HG03378 (cell line): ENCODE results near the gene NR3C2.

Experiments used
- ATAC-seq: cut with Tn5 transposase; IDR thresholded peaks from one replicate; pipeline ENCODE4 v1.9.1; 2021; ENCODE audit warnings: mild to moderate bottlenecking, moderate library complexity; ENCODE audit not compliant: unreplicated experiment

Gene NR3C2

DNA sequence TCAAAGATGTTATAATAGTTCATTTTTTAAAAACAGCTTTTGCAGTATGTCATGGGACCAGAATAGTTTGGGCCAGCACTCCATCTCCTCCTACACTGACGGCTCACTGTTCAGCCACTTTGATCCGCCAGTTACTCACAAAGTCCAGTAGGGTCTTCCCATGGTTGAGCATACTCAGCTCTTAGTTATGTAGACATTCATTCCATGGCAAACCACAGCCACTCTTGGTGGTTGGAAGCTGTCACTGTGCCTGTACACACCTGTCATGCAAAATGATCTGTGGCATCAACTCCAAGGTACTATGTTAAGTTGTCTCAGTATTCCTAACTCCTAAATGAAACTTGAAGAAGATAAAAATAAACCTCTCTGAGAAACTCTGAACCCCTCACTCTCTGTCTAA is 127.2 kb downstream of the NR3C2 start:
- no peak for ATAC-seq

DNA sequence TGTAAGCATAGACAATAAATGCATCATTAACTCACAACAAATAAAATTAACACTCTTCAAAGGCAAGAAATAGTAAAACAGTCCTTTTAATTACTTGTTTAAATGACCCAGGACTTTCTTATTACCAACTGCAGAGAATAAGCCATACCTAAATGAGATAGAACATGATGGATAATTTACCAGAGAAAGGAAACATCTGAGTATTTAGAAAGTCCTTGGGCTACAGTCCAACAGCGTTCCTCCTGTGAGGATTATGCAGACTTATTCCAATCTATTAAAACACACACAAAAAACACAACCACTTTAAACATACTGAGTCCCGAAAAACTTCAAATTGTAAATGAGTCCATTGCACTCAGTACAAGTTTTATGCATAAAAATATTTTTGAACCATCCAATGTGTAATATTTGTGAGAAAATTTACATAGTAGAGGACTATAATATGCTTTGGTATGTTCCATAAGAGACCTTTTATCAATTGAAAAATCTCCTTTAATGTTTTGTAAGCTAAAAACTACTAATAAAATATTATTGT is 129.2 kb downstream of the NR3C2 start:
- no peak for ATAC-seq

DNA sequence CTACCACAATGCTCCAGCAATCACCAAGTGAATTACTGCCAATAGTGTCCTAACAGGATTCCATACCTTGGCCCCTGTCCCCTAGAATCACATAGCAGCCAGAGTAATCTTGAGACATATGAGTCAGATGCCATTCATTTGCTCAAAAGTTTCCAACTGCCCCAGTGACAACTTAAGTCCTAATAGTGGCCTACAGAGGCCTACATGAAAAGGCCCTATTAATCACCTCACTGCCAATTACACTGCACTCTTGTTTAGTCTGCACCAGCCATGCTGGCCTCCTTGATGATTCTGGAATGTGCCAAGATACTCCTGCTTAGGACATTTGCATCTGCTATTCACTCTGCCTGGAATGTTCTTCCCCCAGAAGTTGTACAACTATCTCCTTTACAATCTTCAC is 130.7 kb downstream of the NR3C2 start:
- ATAC-seq, result no peak

DNA sequence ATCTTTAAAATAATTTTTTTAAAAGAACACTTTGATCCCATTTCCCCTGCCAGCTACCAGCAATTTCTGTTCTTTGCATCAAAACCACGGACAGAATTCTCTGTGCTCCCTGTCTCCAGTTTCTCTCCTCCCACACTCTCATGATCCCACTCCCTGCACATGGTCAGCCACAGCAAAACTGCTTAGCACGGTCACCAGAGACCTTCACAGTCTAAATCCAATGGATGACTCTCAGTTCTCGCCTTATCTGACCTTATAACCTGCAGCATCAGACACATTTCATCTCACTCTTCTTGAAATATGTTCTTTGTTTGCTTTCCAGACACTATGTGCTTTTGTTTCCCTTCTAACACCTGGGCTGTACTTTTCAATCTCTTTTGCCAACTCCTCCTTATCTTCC is 131.5 kb downstream of the NR3C2 start:
- ATAC-seq, result no peak

DNA sequence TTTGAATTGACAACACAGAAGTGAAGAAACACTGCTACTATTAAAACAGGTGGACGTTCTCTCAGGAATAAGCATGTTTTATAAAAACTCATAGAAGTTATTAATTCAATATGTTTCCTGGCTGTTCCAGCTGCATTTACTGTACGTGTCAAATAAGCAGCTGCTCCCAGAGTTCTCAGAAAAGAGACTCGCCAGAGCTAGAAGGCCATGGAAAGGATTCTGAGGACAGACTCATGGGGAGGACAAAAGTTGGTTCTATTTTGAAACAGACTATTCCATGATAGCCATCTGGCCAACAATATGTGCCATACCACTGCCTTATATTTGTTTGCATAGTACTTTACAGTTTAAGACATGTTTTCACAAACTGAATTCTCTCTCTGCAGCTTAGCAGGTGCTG is 136.5 kb downstream of the NR3C2 start:
- ATAC-seq, result no peak

DNA sequence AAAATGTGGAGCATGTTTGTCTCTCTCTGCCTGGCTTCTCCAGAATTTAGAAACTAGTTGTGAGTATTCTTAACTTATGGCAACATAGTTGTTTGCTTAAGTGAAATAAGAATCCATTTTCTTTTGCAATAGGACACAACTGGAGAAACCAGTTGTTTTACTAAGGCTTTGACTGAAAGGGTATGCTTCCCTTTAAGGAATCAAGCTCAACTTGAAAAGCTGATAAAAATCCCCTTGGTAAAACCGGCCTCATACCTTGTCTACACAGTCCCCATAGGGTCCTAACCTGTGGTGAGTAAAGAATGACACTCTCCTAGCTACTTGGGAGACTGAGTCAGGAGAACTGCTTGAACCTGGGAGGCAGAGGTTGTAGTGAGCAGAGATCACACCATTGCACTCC is 139.8 kb downstream of the NR3C2 start:
- ATAC-seq, result no peak

DNA sequence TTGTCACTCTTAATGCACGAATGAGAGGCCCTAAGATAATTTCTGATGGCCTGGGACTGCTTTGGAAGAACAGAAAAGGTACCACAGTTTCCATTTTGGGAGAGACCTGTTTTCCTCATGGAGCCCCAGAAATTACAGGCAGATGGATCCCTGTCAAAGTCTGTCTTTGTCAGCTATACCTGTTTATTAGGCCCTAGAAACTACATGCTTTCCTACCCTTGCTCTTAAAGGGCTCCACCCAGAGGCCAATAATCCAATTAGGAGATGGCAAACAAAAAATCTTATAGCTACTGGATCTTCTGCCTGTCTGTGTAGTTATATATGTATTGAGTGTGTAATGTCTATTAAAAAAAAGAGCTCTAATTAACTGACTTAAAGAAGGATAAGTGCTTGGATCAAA is 141.3 kb downstream of the NR3C2 start:
- no peak for ATAC-seq

DNA sequence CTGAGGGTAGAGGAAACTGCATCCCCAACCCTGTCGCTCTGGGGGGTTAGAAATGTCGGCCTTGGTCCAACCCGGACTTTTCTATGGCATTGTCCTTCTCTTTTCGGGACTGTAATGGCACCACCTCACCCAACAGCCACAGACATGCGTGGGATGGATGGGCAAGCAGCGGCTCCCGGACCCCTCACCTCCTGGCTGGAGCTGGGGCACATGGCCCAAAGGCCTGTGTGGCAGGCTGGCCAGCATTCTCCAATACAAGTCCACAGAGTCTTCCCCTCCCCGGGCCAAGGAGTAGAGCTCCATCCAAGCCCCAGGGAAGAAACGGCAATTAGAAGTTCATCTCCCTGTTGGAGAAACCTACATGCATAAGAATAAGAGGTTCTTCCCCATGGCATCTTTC is 142.9 kb downstream of the NR3C2 start:
- ATAC-seq, result no peak

DNA sequence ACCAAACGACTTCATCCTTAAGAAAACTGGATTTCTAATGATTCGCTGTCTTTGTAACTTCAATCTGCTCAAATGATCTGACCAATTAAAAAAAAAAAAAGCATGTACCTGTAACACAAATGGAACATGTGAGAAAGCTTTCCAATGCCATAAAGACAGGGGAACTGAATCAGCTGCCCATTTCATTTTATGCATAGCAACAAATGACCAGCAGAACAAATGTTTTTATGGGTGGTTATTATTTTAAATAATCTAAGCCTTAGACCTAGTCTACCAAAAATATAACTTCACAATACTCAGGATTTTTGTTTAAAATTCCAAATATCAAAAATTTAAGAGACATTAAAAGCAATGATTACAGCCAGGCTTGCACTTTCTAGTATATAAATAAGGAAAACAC is 145.7 kb downstream of the NR3C2 start:
- no peak for ATAC-seq

DNA sequence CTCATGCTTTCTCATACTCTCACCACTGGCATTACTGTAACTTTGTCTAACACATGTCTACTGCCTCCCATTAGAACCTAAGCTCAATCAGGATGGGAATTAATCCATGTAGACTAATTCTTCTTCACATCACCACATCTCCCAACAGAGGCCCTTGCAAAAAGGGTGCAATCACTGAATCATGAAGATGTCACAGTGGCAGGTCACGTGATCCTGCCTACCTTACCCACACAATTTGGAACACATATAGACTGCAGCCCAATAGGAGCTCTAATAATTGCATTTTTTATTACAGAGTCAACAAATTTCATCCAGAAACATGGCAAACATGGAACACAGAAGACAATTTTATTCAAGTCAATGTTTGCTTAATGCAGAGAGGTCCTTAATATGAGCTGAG is 146.6 kb downstream of the NR3C2 start:
- no peak for ATAC-seq

DNA sequence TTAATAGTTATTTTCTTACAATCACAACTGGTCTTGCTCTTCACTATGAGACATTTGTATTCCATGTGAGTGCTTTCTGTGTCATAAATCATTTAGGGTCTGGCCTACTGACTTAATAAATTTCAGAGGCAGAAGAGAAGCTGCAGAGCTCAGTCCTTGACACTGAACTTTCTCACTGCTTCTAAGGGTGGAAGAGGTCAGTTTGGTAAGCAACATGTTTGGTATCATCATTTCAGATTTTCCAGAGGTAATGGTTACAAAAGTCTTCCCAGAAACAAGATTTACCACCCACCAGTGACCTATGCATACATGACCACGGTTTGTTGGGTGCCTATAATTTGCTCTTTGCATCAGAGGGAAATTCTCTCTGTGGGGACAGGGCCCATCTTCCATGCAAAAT is 148.6 kb downstream of the NR3C2 start:
- no peak for ATAC-seq

DNA sequence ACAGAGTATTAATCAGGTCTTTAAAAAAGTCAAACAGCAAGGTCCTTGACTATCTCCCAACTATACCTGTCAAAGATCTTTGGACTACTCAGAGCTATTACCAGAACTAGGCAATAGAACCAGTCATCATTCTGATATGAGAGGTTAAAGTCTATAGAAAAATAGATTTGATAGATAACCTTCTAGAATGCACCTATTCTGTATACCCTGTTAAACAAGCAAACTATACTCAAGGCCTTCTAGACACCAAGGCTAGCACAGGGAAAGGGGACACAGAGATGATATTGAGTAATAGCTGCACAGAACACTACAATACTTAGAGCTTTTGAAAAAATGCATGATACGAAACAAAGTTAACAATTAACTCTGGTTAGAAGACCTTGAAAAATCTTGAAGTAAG is 149.5 kb downstream of the NR3C2 start:
- no peak for ATAC-seq

DNA sequence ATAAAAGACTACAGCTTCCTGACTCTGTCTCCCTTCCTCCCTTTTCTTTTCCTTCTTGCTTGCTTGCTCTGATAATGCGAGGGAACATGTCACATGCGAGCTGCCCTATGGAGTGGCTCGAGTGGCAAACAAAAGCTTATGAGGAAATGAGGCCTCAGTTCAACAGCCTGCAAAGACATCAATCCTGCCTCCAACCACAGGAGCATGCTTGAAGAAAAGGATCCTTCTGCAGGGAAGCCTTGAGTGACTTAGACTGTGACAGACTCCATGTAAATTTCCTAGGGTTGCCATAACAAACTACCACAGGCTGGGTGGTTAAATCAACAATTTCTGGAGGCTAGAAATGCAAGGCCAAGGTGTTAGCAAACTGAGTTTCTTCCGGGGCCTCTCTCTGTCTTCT is 152.5 kb downstream of the NR3C2 start:
- no peak for ATAC-seq

DNA sequence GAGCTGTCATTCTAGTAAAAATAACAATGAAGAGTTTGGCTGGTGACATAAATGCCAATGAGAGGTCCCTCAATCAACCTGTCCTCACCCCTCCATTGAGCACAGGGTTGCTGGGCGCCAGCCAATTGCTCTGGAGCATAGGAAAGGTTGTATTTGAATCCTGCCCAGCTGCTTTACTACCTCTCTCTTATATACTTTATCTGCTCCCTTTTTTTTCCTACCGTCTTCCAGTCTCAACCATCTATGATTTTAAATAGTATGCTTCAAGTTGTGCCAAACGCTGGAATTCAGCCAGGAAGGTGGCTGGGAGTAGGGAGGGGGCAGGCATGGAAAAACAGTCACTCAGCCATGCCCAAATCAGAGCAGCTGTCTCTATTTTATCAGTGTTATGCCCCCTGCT is 153.8 kb downstream of the NR3C2 start:
- no peak for ATAC-seq

DNA sequence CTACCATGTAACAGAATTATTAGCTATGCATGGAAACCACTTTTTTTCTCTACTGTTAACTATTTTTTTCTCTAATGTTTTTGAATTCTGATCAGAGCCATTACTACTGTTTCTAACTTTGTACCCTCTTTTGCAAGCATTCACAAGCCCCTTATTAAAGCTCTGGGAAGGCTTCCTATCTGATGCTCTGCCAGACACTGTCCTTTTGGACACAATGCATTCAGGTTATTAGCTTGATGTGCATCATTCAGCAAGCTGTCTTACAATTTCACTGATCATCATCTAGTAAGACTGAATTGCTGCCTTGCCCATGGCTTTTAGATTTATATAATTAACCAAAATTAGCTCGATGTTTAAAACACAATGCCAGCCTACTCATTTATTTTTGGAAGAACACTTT is 155.1 kb downstream of the NR3C2 start:
- no peak for ATAC-seq

DNA sequence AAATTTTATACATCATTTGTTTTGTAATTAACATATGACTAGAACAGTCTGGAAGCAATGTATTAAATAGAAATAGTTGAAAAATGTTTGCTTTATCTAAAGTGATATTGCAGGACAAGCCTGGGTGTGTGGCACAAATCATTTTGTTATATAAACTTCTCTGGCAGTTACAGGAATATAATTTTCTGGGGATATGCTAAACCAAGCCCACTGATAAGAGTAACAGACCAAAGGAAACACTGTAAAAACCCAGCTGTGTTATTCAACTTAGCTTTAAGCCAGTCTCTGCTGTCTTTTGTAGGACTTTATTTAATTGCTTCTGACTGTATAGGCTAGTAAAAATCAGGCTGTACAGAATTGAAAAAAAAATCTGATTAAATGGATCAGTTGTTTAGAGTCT is 156.2 kb downstream of the NR3C2 start:
- ATAC-seq, result no peak

DNA sequence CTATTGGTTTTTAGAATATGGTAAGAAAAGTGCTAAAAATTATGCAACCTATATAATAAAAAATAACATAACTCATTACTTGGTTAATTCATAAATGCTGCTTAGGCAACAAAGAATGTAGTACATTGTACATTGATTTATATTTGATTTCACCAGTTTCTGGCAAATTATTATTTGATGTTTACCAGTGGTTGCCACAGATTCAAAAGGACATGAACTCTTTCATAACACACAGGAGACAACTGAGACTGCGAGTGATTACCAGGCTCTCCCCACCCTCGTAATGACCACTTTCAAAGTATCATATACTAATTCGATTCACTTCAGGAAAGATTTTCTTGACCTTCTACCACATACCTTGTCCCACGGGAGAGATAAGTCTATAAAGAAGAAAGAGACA is 158.5 kb downstream of the NR3C2 start:
- ATAC-seq, result no peak

DNA sequence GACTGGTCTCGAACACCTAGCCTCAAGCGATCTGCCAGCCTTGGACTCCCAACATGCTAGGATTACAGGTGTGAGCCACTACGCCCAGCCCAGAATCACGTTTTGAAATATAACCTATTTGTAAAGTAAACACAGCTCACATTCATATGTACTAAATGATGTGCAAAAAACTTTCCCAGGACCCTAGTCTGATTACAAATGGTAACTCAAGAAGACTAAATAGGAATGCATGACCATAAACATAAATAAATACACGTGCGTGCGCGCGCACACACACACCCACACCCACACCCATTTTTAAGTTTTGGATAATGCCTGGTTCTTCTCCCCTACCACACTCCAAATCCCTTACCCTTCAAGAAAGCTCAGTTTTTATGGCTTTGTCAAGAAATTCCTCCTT is 163.9 kb downstream of the NR3C2 start:
- no peak for ATAC-seq

DNA sequence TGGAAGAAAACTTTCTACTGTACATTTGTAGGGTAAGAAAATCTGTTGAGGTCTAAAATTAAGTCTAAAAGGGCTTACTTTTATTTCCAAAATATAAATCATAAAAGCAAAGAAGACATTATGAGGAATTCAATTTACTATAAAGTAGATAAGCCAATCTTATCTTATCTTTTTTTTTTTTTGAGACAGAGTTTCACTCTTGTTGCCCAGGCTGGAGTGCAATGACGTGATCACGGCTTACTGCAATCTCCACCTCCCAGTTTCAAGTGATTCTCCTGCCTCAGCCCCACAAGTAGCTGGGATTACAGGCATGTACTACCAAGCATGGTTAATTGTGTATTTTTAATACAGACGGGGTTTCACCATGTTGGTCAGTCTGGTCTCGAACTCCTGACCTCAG is 166.9 kb downstream of the NR3C2 start:
- ATAC-seq, result no peak

DNA sequence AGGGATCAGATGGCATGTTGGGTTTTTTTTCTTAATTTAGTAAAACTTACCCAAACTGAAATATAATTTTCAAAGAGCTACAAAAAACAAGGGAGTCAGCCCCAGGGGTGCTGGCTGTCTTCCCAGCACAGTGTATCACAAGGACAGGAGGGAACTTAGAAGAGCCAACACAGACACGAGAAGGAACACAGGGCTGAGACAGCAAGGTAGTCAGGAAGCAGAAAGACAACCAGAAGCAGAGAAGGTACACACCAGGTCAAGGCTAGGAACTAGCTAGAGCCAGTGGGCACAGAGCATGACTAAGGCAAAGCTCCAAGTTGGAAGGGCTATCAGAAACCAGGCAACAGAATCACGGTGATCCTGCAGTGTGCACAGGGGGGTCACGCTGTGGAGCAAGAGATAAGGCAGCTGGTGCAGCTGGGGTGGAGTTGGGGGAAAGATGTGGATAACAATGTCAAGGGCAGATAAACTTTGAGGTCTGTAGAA is 168.7 kb downstream of the NR3C2 start:
- no peak for ATAC-seq

DNA sequence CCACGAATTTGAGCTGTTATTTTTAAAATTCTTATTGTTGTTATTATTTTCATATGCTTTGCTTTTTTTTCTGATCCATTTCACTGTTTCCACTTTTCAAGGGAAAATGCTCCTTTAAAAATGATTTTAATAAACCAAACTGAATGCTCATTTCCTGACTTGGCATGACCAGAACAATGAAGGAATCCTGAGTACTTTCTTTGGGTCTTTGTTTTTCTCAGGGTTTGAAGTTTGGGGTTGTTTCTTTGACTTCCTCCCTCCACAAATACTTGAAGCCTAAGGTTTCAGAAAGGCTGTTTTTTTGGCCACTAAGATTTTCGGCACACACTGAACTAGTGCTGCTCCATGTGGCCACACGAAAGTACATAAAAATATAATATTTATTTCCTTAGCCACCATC is 171.0 kb downstream of the NR3C2 start:
- no peak for ATAC-seq

DNA sequence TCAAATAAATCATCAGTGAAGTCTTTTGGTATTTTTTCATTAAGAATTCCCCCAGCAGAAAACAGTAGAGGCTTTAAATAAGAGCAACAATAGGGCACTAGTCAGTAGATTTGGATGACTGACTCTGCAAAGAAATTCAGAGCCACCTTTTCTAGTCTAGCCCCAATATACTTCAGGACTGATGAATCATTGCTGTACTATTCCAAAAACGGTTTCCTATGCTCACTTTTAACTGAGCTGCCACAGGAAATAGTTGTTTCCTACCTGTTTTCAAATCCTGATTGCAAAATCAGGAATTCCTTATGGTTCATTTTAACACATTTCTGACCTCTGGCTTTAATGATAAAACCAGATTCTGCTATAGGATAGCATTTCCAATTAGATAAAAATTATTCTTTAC is 171.6 kb downstream of the NR3C2 start:
- ATAC-seq, result no peak

DNA sequence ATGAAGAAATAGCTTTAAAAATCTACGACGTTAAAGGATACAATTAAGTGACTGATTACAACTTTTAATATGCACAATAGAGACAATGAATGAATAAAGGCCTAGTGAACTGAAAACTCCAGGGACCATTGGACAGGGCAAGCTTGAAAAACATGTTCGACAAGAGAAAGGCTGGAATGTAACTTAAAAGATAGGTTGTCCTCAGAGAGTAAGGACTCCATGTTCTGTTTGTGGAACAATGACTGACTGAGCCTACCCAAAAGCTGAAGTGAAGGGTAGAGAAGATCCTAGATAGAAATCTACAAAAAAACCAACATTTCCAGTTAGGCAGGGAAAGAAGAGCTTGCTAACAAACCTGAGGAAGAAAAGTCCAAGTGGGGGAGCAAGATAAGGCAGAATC is 173.4 kb downstream of the NR3C2 start:
- ATAC-seq, result no peak

DNA sequence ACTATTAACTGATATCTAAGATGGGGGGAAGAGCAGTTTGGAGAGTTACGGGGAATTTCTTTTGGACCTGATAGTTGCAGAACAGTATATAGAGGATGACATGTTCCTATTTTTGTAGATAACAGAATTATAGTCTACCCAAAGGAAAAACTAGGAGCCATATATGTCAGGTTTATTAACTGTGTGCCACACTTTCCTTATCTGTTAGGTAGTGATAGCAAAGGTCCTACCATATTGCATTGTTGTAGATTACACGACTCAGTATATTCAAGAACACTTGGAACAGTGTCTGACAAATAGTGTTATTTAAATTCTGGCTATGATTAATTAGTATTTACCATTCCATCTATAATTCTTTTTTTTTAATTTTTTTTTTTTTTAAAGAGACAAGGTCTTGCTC is 175.3 kb downstream of the NR3C2 start:
- ATAC-seq, result no peak
